ENCODE measurements around the gene FTSJ3.
A peak's percentile ranks its signal among the peaks of the same experiment; 100 is the strongest.

Gene FTSJ3

GRCh38 chr17:63785556-63785955 lies 41.9 kb downstream of the FTSJ3 start:
- no peak overlapping the region for H3K9ac ChIP-seq (ENCODE audit: low read depth, low read length)
- H3K4me1 ChIP-seq (ENCODE audit: control insufficient read depth, insufficient read depth, low read length): no peaks in the 10 kb centered on the region
- peaks cover 81% of the 10 kb centered on the region for H3K36me3 ChIP-seq (ENCODE audit: control insufficient read depth, insufficient read depth, low read length)
- H3K27ac ChIP-seq (ENCODE audit: low read depth, low read length): no peak overlapping the region
- H3K27me3 ChIP-seq (ENCODE audit: control insufficient read depth, insufficient read depth, low read length): no peaks in the 10 kb centered on the region
- H3K9me3 ChIP-seq (ENCODE audit: control insufficient read depth, insufficient read depth, low read length): no peaks in the 10 kb centered on the region
- no peak overlapping the region for H3K4me3 ChIP-seq (ENCODE audit: low read depth, low read length)

- H3K27me3 ChIP-seq (ENCODE audit: control insufficient read depth, insufficient read depth, low read length): no peaks in the 10 kb centered on the region
- no peaks in the 10 kb centered on the region for H3K9me3 ChIP-seq (ENCODE audit: control insufficient read depth, insufficient read depth, low read length)
- peaks cover 80% of the 10 kb centered on the region for H3K36me3 ChIP-seq (ENCODE audit: control insufficient read depth, insufficient read depth, low read length)
- no peak overlapping the region for H3K27ac ChIP-seq (ENCODE audit: low read depth, low read length)
- H3K9ac ChIP-seq (ENCODE audit: low read depth, low read length): no peak overlapping the region
- no peak overlapping the region for H3K4me3 ChIP-seq (ENCODE audit: low read depth, low read length)
- H3K4me1 ChIP-seq (ENCODE audit: control insufficient read depth, insufficient read depth, low read length): no peaks in the 10 kb centered on the region
These were observed 43.9 kb downstream of the FTSJ3 start for GRCh38 chr17:63783522-63783921.

GRCh38 chr17:63780928-63781327 lies 46.5 kb downstream of the FTSJ3 start:
- Histone ChIP-seq H3K4me3 (ENCODE audit: low read depth, low read length) (no peak overlapping the region), H3K9ac (ENCODE audit: low read depth, low read length) (no peak overlapping the region), H3K9me3 (ENCODE audit: control insufficient read depth, insufficient read depth, low read length) (no peaks in the 10 kb centered on the region), H3K27ac (ENCODE audit: low read depth, low read length) (no peak overlapping the region), H3K4me1 (ENCODE audit: control insufficient read depth, insufficient read depth, low read length) (peaks cover 4% of the 10 kb centered on the region; the same call in 1 of the 2 replicates), H3K36me3 (ENCODE audit: control insufficient read depth, insufficient read depth, low read length) (peaks cover 83% of the 10 kb centered on the region), H3K27me3 (ENCODE audit: control insufficient read depth, insufficient read depth, low read length) (no peaks in the 10 kb centered on the region)

GRCh38 chr17:63780507-63780906 lies 47.0 kb downstream of the FTSJ3 start:
- Histone ChIP-seq H3K27me3 (ENCODE audit: control insufficient read depth, insufficient read depth, low read length) (no peaks in the 10 kb centered on the region), H3K4me3 (ENCODE audit: low read depth, low read length) (no peak overlapping the region), H3K4me1 (ENCODE audit: control insufficient read depth, insufficient read depth, low read length) (peaks cover 8% of the 10 kb centered on the region), H3K27ac (ENCODE audit: low read depth, low read length) (no peak overlapping the region), H3K36me3 (ENCODE audit: control insufficient read depth, insufficient read depth, low read length) (peaks cover 82% of the 10 kb centered on the region), H3K9ac (ENCODE audit: low read depth, low read length) (no peak overlapping the region; the same call in 1 of the 2 replicates), H3K9me3 (ENCODE audit: control insufficient read depth, insufficient read depth, low read length) (no peaks in the 10 kb centered on the region)

- Histone ChIP-seq H3K27me3 (ENCODE audit: control insufficient read depth, insufficient read depth, low read length) (no peaks in the 10 kb centered on the region), H3K36me3 (ENCODE audit: control insufficient read depth, insufficient read depth, low read length) (peaks cover 44% of the 10 kb centered on the region), H3K4me3 (ENCODE audit: low read depth, low read length) (peak overlapping the region; percentile 85), H3K9ac (ENCODE audit: low read depth, low read length) (peak overlapping the region; percentile 98), H3K9me3 (ENCODE audit: control insufficient read depth, insufficient read depth, low read length) (no peaks in the 10 kb centered on the region), H3K4me1 (ENCODE audit: control insufficient read depth, insufficient read depth, low read length) (peaks cover 11% of the 10 kb centered on the region), H3K27ac (ENCODE audit: low read depth, low read length) (no peak overlapping the region)
These were observed 52.0 kb downstream of the FTSJ3 start for GRCh38 chr17:63775420-63775819.

GRCh38 chr17:63774969-63775265 lies 52.5 kb downstream of the FTSJ3 start:
- Histone ChIP-seq H3K4me1 (ENCODE audit: control insufficient read depth, insufficient read depth, low read length) (peaks cover 11% of the 10 kb centered on the region), H3K27me3 (ENCODE audit: control insufficient read depth, insufficient read depth, low read length) (no peaks in the 10 kb centered on the region), H3K27ac (ENCODE audit: low read depth, low read length) (peak overlapping the region; percentile 99), H3K9ac (ENCODE audit: low read depth, low read length) (peak overlapping the region; percentile 98), H3K4me3 (ENCODE audit: low read depth, low read length) (peak overlapping the region; percentile 85), H3K9me3 (ENCODE audit: control insufficient read depth, insufficient read depth, low read length) (no peaks in the 10 kb centered on the region), H3K36me3 (ENCODE audit: control insufficient read depth, insufficient read depth, low read length) (peaks cover 42% of the 10 kb centered on the region)

- H3K4me1 ChIP-seq (ENCODE audit: control insufficient read depth, insufficient read depth, low read length): peaks cover 11% of the 10 kb centered on the region
- H3K27ac ChIP-seq (ENCODE audit: low read depth, low read length): peak within 1 kb of the TSS; percentile 99
- no peaks in the 10 kb centered on the region for H3K9me3 ChIP-seq (ENCODE audit: control insufficient read depth, insufficient read depth, low read length)
- peak within 1 kb of the TSS; percentile 98 for H3K9ac ChIP-seq (ENCODE audit: low read depth, low read length)
- peak within 1 kb of the TSS; percentile 85 for H3K4me3 ChIP-seq (ENCODE audit: low read depth, low read length)
- no peaks in the 10 kb centered on the region for H3K27me3 ChIP-seq (ENCODE audit: control insufficient read depth, insufficient read depth, low read length)
- H3K36me3 ChIP-seq (ENCODE audit: control insufficient read depth, insufficient read depth, low read length): peaks cover 36% of the 10 kb centered on the region
These were observed 53.1 kb downstream of the FTSJ3 start, which contains the start of gene DDX42 for GRCh38 chr17:63774141-63774968. Gene DDX42 (plus strand): TSS chr17:63774170. CDS start chr17:63787050, 12,880 bp downstream.

- Histone ChIP-seq H3K27ac (ENCODE audit: low read depth, low read length) (peak within 1 kb of the TSS; percentile 99), H3K4me3 (ENCODE audit: low read depth, low read length) (peak within 1 kb of the TSS; percentile 85), H3K9ac (ENCODE audit: low read depth, low read length) (peak within 1 kb of the TSS; percentile 98), H3K4me1 (ENCODE audit: control insufficient read depth, insufficient read depth, low read length) (peaks cover 11% of the 10 kb centered on the region), H3K27me3 (ENCODE audit: control insufficient read depth, insufficient read depth, low read length) (no peaks in the 10 kb centered on the region), H3K9me3 (ENCODE audit: control insufficient read depth, insufficient read depth, low read length) (no peaks in the 10 kb centered on the region), H3K36me3 (ENCODE audit: control insufficient read depth, insufficient read depth, low read length) (peaks cover 28% of the 10 kb centered on the region)
These were observed 54.0 kb downstream of the FTSJ3 start, which contains the start of gene CCDC47 for GRCh38 chr17:63773272-63774140. Gene CCDC47 (minus strand): TSS chr17:63773597. CDS start chr17:63766175, 7,422 bp downstream.

GRCh38 chr17:63772801-63773271 lies 54.6 kb downstream of the FTSJ3 start:
- Histone ChIP-seq H3K9me3 (ENCODE audit: control insufficient read depth, insufficient read depth, low read length) (no peaks in the 10 kb centered on the region), H3K4me1 (ENCODE audit: control insufficient read depth, insufficient read depth, low read length) (peaks cover 11% of the 10 kb centered on the region), H3K36me3 (ENCODE audit: control insufficient read depth, insufficient read depth, low read length) (peaks cover 21% of the 10 kb centered on the region), H3K27ac (ENCODE audit: low read depth, low read length) (peak overlapping the region; percentile 99), H3K27me3 (ENCODE audit: control insufficient read depth, insufficient read depth, low read length) (no peaks in the 10 kb centered on the region), H3K4me3 (ENCODE audit: low read depth, low read length) (peak overlapping the region; percentile 85), H3K9ac (ENCODE audit: low read depth, low read length) (peak overlapping the region; percentile 78)

Data from HUES48 (cell line).